SK-N-MC (cell line): Measurements from ENCODE around the gene SH3PXD2B.

Source experiments
- EZH2 ChIP-seq: fragments of 200-600 bp; sonication (generic); IDR thresholded peaks from one replicate; pipeline ENCODE4 v1.6.1; 2017; ENCODE audit warnings: antibody characterized with exemption
- FOXP2 ChIP-seq: optimal IDR thresholded peaks from 2 replicates; pipeline ENCODE3; 2011; ENCODE audit warnings: mild to moderate bottlenecking, moderate library complexity; ENCODE audit not compliant: insufficient read depth; ENCODE audit errors: extremely low read length, control extremely low read depth
- POLR2AphosphoS5 ChIP-seq: IDR thresholded peaks from 2 replicates; pipeline ENCODE4 v1.6.1; 2012; ENCODE audit warnings: mild to moderate bottlenecking, low read depth, low read length, borderline replicate concordance

DNA sequence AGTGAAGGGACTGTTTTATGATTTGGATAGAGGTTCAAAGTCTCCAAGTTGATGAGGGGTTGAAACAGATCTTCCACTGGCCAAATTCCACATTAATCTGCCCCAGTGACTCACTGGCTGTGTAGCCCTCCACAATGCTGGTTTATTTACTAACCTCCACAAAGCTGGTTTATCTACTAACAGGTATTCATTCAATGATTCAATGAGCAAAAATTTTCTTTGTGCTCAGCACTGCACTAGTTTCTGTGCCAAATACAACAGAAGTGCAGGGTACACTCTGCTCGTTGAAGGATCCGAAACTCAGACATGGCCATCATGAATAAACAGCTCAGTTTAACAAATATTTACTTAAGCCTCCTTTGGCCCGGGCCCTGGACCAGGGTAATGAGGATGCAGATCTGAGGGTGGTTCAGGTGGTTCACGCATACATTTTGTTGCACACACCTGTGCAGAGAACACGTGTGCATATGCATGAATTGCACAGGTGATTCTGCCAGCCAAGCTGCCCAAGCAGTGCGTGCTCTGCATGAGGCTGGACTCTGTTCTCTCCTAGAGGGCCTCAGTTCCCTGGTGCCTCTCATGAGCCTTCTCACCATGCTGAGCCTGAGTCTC, 71.0 kb downstream of the SH3PXD2B start:
- TF ChIP-seq EZH2 (no peak), POLR2AphosphoS5 (no peak), FOXP2 (no peak)
